22Rv1 (cell line): ENCODE data around the gene E2F8.

Source experiments
- CTCF ChIP-seq: fragments of 450-650 bp; IDR thresholded peaks from 2 replicates; pipeline ENCODE4 v1.5.1; 2017; ENCODE audit warnings: mild to moderate bottlenecking
- ZFX ChIP-seq: fragments of 450-650 bp; IDR thresholded peaks from 2 replicates; pipeline ENCODE4 v1.6.1; 2017; ENCODE audit warnings: antibody characterized with exemption, borderline replicate concordance

GRCh38 chr11:19275496-19275895 is 34.8 kb upstream of the E2F8 start:
- TF ChIP-seq CTCF, result no peak
- TF ChIP-seq ZFX, result no peak
